HepG2 (cell line): ENCODE results near the gene ALKBH5. TPM values are rescaled to one million over a fixed set of nuclear protein-coding genes. Genes with fewer than 3 reads are reported as not detected.

Experiments used
- ARID2 ChIP-seq: sonication (generic); formaldehyde crosslinking; IDR thresholded peaks from 2 replicates; pipeline ENCODE4 v1.8.1; 2022; ENCODE audit warnings: mild to moderate bottlenecking, missing genetic modification reagents, borderline replicate concordance
- BCLAF1 ChIP-seq: fragments of 450-650 bp; IDR thresholded peaks from 2 replicates; pipeline ENCODE4 v1.6.1; 2017; ENCODE audit warnings: mild to moderate bottlenecking
- DRAP1 ChIP-seq: IDR thresholded peaks from 2 replicates; pipeline ENCODE4 v1.6.1; 2016; ENCODE audit warnings: missing genetic modification reagents, missing compliant biosample characterization
- ELF1 ChIP-seq: sonication (generic); formaldehyde crosslinking; IDR thresholded peaks from 2 replicates; pipeline ENCODE4 v1.4.0; 2020; ENCODE audit warnings: missing genetic modification reagents
- ETS1 ChIP-seq: sonication (generic); formaldehyde crosslinking; IDR thresholded peaks from 2 replicates; pipeline ENCODE4 v1.4.0; 2020; ENCODE audit warnings: missing genetic modification reagents
- FOXC1 ChIP-seq: sonication (generic); formaldehyde crosslinking; IDR thresholded peaks from 2 replicates; pipeline ENCODE4 v1.8.0; 2022; ENCODE audit warnings: mild to moderate bottlenecking, missing genetic modification reagents, borderline replicate concordance
- GMEB1 ChIP-seq: sonication (generic); formaldehyde crosslinking; IDR thresholded peaks from 2 replicates; pipeline ENCODE4 v1.5.1; 2020; ENCODE audit warnings: missing genetic modification reagents, mild to moderate bottlenecking, borderline replicate concordance
- HCFC1 ChIP-seq: fragments of 150-350 bp; IDR thresholded peaks from 2 replicates; pipeline ENCODE4 v1.6.1; 2014; ENCODE audit warnings: low read depth, low read length
- MLX ChIP-seq: IDR thresholded peaks from 2 replicates; pipeline ENCODE4 v1.6.1; 2016
- REPIN1 ChIP-seq: sonication (generic); formaldehyde crosslinking; IDR thresholded peaks from 2 replicates; pipeline ENCODE4 v1.8.0; 2022; ENCODE audit warnings: missing genetic modification reagents, low read depth, mild to moderate bottlenecking, borderline replicate concordance
- SMAD1 ChIP-seq: sonication (generic); formaldehyde crosslinking; IDR thresholded peaks from 2 replicates; pipeline ENCODE4 v1.4.0; 2020; ENCODE audit warnings: missing genetic modification reagents, low read depth, mild to moderate bottlenecking, borderline replicate concordance
- SNAPC2 ChIP-seq: sonication (generic); formaldehyde crosslinking; IDR thresholded peaks from 2 replicates; pipeline ENCODE4 v1.8.1; 2022; ENCODE audit warnings: mild to moderate bottlenecking, missing genetic modification reagents
- TAF1 ChIP-seq: sonication (generic); formaldehyde crosslinking; IDR thresholded peaks from 2 replicates; pipeline ENCODE4 v1.4.0; 2020; ENCODE audit warnings: missing genetic modification reagents
- TP53 ChIP-seq: sonication (generic); formaldehyde crosslinking; conservative IDR thresholded peaks from 2 replicates; pipeline ENCODE4 v1.4.0; 2020; ENCODE audit warnings: missing genetic modification reagents
- ZBTB3 ChIP-seq: sonication (generic); formaldehyde crosslinking; IDR thresholded peaks from 2 replicates; pipeline ENCODE4 v1.4.0; 2020; ENCODE audit warnings: low read depth, mild to moderate bottlenecking, moderate library complexity, missing genetic modification reagents, borderline replicate concordance
- ZNF17 ChIP-seq: sonication (generic); formaldehyde crosslinking; IDR thresholded peaks from 2 replicates; pipeline ENCODE4 v1.5.0; 2020; ENCODE audit warnings: mild to moderate bottlenecking, missing genetic modification reagents
- ZNF234 ChIP-seq: sonication (generic); formaldehyde crosslinking; conservative IDR thresholded peaks from 2 replicates; pipeline ENCODE4 v1.5.1; 2020; ENCODE audit warnings: mild to moderate bottlenecking, missing genetic modification reagents
- ZNF350 ChIP-seq: sonication (generic); formaldehyde crosslinking; IDR thresholded peaks from 2 replicates; pipeline ENCODE4 v1.4.0; 2020; ENCODE audit warnings: mild to moderate bottlenecking, low read depth, missing genetic modification reagents, borderline replicate concordance
- ZNF546 ChIP-seq: sonication (generic); formaldehyde crosslinking; conservative IDR thresholded peaks from 2 replicates; pipeline ENCODE4 v1.8.1; 2023; ENCODE audit warnings: mild to moderate bottlenecking, missing genetic modification reagents
- ZNF607 ChIP-seq: sonication (generic); formaldehyde crosslinking; IDR thresholded peaks from 2 replicates; pipeline ENCODE4 v1.5.1; 2020; ENCODE audit warnings: missing genetic modification reagents, mild to moderate bottlenecking, borderline replicate concordance
- ZNF672 ChIP-seq: sonication (generic); formaldehyde crosslinking; IDR thresholded peaks from 2 replicates; pipeline ENCODE4 v1.8.1; 2022; ENCODE audit warnings: missing genetic modification reagents
- ZNF850 ChIP-seq: sonication (generic); formaldehyde crosslinking; conservative IDR thresholded peaks from 2 replicates; pipeline ENCODE4 v1.9.0; 2021; ENCODE audit warnings: mild to moderate bottlenecking, missing genetic modification reagents
- polyA plus RNA-seq, 8 experiments: library from polyadenylated mRNA; depleted of rRNA in 3 of 8; stranded (reverse) in 7 of 8; unstranded in 1 of 8; fragments of >200 nt; fragmentation: Illumina TruSeq in 4 of 8; extraction: Trizol in 4 of 8; gene quantifications; 2 replicates each; pipeline versions ENCODE4 v1.2.1 to v1.2.3, GENCODE V29; 2011 to 2016; ENCODE audit warnings: low read depth in 4 of 8, missing spikeins in 1 of 8, mixed read lengths in 1 of 8; ENCODE audit not compliant: insufficient read depth in 1 of 8
- total RNA-seq, 5 experiments: library from RNA; depleted of rRNA; stranded (reverse); fragments of >200 nt; fragmentation: Illumina TruSeq; extraction: Trizol; gene quantifications; 2 replicates each; pipeline ENCODE4 v1.2.3, GENCODE V29; 2016; ENCODE audit warnings: low read depth in 1 of 5

Gene ALKBH5
- total and polyA plus RNA-seq, 2 of the 13 experiments (the other 11 are each of a cell fraction or from before 2014, with no cell fraction given): 68.9 to 76.9 TPM

GRCh38 chr17:18258356-18259038 lies 74.9 kb downstream of the ALKBH5 start, which contains the start of gene FLII (continued):
- TF ChIP-seq ZNF672 (CRISPR knock-in tag): no peak
- no peak for TF ChIP-seq ZBTB3 (CRISPR knock-in tag)
- TF ChIP-seq DRAP1 (CRISPR knock-in tag): no peak
- TF ChIP-seq ELF1: no peak
- TF ChIP-seq TP53 (CRISPR knock-in tag): no peak
- no peak for TF ChIP-seq REPIN1 (CRISPR knock-in tag)
- TF ChIP-seq MLX: no peak
- peak; percentile 65; the same call in 1 of the 2 replicates for TF ChIP-seq TAF1 (CRISPR knock-in tag)
- no peak for TF ChIP-seq SNAPC2 (CRISPR knock-in tag)
- no peak for TF ChIP-seq ZNF850
- TF ChIP-seq ZNF350 (CRISPR knock-in tag): no peak
- TF ChIP-seq BCLAF1: no peak
- TF ChIP-seq ZNF607 (CRISPR knock-in tag): peak; percentile 56; the same call in 1 of the 2 replicates
- TF ChIP-seq ZNF546 (CRISPR knock-in tag): no peak; the same call in 1 of the 2 replicates
- TF ChIP-seq SMAD1 (CRISPR knock-in tag): no peak
- no peak for TF ChIP-seq ZNF17
- TF ChIP-seq ARID2 (CRISPR knock-in tag): no peak
- TF ChIP-seq ETS1 (CRISPR knock-in tag): no peak; the same call in 1 of the 2 replicates
- no peak for TF ChIP-seq GMEB1 (CRISPR knock-in tag)
- no peak for TF ChIP-seq HCFC1
- peak; percentile 83; the same call in 1 of the 2 replicates for TF ChIP-seq FOXC1 (CRISPR knock-in tag)
- TF ChIP-seq ZNF234 (CRISPR knock-in tag): no peak
